HG03469 (cell line): ENCODE results near the gene IL22RA1.

Source experiments
- ATAC-seq: cut with Tn5 transposase; IDR thresholded peaks from one replicate; pipeline ENCODE4 v1.9.1; 2021; ENCODE audit warnings: mild to moderate bottlenecking, moderate library complexity, moderate number of reproducible peaks; ENCODE audit not compliant: unreplicated experiment

The IL22RA1 gene

DNA sequence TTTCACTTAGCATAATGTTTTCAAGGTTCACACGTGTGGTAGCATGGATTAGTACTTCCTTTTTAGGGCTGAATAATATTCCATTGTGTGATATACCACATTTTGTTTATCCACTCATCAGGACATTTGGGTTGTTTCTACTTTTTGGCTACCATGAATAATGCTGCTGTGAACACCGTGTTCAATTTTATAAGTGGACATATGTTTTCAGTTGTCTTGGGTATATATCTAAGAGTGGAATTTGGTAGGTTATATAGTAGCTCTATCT is 3.8 kb downstream of the IL22RA1 start:
- ATAC-seq: no peak

DNA sequence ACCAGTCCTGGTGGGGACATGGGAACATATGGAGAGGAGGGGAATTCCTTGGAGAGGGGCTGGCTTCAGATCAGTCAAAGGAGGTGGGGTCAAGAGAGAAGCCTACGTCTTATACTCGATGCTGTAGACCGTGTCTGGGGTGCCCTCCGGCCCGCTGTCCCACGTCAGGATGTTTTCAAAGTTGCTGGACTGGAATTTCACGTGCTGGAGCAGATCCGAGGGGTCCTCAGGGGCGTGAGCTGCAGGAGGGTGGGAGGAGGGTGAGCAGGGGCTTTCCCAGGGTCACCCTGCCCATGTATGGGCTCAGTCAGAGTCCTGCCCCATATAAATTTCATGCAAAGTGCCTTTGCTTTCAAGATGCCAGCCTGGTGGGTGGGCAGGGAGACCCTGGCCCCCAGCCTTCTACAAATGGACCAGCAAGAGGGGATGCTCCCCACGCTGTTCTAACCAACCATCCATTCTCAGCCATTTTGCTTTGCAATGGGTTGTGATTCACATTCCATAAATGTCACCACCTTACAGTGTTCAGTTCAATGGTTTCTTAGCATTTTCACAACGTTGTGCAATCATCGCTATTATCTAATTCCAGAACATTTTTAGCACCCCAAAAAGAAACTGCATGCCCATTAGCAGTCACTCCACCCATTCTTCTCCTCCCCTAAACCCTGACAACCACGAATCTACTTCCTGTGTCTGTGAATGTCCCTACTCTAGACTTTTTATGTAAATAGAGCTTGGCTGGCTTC is 4.3 kb downstream of the IL22RA1 start:
- ATAC-seq: no peak

DNA sequence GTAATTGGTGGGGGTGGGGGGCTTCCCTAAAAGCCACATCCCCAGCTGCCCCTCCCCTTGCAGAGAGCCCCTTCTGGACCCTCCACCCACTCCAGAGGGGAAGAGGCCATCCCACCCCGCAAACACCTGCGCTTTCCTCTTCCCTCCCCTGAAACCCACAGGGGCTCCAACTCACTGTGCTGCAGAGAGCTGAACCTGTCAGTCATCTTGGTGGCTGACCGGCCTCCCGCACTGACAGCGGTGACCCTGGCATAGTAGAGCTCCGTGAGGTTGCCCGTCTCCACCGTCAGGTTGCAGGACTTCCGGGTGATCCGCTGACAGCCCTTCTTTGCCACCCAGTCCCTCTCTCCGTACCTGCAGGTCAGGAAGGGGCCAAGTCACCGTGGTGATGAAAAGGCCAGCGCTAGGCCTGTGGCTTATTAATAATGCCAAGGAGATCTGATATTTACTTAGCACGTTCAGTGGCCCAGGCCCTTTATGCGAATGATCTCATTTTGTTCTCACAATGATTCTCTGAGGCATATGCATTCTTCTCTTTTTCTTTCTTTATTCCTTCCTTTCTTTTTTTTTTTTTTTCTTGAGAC is 5.9 kb downstream of the IL22RA1 start:
- ATAC-seq: no peak

DNA sequence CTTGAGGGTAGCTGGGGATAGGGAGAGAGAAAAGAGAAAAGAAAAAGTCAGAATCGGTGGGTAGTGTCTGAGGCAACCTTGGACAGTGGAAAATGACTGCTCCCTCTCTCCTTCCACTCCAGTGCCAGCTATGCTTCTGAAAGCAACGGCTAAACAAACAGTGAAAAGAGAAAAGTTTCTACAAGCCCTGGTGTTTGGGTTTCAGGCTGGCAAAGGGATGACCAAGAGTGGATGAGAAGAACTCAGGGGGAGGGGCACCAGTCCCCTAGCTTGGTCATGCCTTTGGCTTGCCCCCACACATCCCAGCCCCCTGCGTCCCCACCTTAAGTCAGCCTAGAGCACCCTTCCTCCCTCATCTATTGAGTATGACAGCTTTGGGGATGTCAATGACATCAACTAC is 8.6 kb downstream of the IL22RA1 start:
- no peak for ATAC-seq

DNA sequence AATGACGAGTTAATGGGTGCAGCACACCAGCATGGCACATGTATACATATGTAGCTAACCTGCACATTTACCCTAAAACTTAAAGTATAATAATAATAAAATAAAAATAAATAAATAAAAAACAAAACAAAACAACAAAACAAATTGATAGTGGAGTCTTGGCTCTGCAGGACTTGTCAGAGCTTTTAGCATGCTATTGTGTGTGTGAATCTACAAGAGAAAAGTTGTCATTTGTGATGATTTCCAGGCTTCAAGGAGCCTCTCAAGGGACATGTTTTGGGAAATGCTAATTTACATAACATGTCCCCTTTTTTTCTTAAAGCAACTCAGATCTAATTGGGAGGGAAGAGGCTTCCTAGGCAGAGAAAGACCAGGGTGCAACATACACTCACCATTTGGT is 9.1 kb downstream of the IL22RA1 start:
- no peak for ATAC-seq

DNA sequence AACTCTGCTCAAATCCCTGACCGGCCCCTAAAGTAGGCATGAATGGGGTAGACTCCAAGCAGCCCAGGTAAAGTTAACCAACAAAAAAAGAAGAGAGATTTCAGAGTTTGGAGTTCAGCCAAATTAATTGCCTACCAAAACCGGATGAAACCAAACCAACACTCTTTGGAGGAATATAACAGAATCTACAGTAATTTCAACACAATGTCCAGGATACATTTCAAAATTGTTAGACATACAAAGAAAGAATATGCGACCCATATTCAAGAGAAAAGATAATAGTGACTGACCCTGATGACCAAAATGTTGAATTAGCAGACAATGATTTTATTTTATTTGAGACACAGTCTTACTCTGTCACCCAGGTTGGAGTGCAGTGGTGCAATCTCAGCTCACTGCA is 12.6 kb downstream of the IL22RA1 start:
- ATAC-seq: no peak

DNA sequence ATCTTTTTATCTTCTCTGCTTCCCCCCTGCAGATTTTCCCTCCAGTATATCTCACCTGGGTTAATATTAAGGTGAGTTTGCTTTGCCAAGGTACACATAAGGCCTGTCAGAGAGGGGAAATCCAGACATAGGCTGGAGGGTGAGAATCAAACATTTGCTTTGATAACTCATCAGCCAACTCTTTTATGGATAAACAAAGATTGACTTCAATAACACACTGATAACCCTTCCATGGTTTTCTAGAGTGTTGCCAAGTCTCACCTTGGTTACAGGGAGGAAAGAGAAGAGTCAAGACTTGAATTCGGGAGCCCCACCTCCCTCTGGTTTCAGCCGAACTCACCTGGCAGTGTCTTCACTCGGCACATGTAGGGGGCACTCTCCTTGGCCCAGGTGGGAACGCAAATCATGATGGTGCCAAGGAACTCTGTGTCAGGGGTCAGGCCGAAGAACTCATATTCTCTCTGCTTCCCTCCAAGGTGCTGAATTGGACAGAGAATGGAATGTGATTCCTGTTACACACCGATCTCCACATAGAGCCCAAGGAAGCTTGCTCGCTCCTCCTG is 15.1 kb downstream of the IL22RA1 start:
- ATAC-seq: no peak

DNA sequence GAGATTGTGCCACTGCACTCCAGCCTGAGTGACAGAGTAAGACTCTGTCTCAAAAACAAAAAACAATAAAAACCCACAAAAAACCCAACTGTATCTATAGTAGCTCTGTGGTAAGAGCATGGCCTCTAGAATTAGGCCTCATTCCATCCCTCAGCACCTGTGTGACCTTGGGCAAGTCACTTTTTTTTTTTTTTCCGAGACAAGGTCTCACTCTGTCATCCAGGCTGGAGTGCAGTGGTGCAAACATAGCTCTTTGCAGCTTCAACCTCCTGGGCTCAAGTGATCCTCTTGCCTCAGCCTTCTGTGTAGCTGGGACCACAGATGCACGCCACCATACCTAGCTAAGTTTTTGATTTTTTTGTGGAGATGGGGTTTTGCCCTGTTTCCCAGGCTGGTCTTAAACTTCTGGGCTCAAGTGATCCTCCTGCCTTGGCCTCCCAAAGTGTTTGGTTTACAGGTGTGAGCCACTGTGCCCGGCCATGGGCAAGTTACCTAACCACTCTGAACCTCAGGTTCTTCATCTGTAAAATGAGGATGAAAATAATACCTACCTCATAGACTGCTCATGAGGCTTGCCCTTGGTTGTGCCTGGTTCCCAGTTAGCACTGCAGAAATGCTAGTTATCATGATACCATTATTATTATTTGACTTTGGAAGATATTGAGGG is 15.7 kb downstream of the IL22RA1 start:
- ATAC-seq: no peak

DNA sequence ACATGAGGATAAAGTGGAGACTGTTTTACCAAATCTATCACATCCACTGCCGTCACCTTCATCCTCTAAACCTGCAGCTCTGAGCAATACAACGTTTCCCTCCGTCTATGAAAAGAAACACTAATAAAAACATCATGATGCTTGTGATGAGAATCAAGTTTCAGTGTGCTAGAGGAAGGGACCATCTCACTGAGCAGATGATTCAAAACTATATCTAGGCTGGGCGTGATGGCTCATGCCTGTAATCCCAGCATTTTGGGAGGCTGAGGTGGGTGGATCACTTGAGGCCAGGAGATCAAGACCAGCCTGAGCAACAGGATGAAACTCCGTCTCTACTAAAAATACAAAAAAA is 16.3 kb downstream of the IL22RA1 start:
- ATAC-seq: no peak

DNA sequence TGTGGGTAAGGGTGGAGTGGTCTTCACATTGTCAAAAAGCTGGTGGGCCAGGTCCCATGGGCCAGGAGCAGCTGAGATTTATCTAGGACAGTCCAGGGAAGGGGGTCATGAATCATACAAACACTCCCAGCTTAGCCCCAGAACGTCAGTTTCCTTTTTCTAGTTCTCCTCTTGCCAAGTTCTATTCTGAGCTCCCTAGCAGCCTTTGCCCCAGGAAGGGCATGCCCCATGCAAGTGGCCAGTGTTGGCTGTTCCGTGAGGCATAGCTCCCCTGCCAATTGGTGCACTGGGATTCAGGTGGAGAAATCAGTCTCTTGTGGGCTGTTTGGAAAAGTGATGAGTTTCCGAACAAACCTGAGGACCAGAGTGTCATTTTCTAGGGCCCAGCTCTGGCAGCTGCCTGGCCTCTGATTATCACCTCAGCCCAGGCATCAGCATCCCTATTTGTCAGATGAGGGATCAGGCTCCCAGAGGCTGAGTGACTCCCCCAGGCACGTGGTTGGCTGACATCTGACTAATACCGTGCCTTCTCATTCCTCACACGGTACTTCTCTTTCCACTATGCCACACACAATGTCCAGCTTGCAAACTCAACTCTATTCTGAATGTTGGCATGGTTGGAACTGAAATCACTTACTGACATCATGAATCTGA is 16.8 kb downstream of the IL22RA1 start:
- ATAC-seq: no peak

DNA sequence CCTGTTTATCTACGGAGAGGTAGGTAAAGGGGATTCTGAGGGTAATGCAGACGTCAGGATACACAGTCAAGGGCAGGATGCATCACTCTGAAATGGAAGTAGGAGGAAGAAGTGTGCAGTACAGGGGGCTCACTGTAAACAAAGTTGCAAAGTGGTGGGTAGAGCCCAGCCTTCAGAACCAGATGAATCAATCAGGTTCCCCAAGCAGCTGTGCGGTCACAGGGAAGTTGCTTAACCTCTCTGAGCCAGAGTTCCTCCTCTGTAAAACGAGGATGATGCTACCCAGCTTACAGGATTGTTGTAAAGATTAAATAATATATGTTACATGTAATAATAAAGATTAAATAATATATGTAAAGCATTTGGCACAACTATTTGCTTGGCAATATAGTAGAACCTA is 17.5 kb downstream of the IL22RA1 start:
- ATAC-seq: no peak

DNA sequence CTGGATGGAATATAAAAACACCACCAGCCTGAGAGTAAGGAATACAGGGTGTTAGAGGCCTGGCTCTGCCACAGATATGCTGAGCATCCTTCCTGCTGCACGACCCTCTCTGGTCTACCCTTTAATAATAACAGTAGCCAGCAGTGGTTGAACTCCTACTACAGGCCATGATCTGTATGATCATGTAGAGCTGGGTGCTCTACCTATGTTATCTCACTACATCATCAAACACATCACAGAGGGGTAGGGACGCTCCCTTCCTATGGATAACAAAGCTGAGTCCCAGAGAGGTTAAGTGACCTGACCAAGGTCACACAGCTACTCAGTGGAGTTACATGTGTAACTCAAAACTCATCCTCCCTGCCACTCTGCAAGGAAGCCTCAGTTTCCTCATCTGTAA is 18.0 kb downstream of the IL22RA1 start:
- ATAC-seq: no peak

DNA sequence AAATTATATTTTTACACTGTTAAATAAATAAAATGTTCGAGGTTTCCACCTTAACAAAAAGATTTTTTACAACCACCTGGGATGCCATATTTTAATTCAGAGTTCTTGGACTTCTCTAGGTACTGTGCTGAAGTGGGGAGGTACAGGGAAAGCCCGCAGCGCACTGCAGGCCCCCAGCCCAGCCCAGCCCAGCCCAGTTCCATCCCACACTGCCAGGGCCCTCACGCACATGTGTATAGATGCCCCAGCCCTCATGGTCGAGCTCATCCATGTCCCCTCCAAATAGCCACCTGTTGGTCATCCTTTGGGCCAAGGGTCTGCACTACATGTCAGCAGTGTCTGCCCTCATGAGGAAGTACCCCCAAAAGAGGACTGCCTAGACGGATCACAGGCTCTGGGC is 19.3 kb downstream of the IL22RA1 start:
- ATAC-seq: no peak

DNA sequence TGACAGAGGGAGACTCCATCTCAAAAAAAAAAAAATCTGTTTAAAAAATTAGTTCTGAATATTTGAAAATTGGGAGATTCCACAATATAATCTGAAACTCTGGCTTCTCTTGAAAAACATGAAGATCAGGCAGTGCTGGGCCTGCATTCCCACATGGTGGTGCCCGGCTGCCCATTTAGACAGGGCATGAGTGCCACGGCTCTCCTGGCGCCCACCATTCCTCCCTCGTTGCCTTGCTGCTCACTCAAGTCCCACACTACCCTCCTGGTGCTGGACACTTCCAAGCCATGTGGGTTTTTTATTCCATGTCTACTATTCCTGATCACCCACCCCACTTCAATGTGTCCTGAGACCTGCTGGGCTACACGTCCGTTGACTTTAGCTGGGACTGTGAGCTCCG is 20.2 kb downstream of the IL22RA1 start:
- ATAC-seq: no peak

DNA sequence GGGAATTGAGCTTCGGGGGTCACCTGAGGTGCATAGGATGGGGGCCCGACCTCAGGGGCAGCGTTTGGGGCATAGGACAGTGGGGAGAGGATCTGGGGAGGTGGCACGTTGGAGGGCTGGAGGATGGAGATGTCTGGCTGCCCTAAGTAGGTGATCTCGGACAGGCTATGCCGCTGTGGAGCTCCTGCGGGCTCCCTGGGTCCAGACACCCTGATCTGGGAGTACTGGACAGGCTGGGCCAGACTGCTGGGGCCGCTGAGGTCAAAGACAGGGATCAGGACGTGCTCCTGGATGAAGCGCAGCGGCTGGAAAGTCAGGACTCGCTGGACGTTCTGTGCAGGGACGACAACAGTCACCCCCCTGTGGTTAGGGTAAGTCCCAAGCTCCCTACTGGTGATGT is 21.5 kb downstream of the IL22RA1 start:
- ATAC-seq: no peak

DNA sequence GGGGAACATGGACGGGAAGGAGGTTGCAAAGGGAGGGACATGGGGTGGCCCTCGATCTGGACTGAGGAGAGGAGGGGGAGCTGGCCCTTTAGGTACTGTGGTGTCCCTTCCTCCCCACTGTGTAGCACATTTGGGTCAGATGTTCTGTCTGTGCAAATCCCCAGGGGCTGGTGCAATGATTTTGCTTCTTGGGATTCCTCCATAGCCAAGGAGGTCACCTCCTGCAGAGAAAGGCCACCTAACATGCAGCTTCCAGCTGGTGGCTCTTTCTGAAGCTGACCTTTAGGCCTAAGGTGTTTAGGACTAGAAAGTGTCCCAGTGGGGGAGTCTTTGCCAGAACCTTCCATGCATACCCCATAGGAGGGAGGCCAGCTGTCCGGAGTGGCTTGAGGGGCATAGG is 22.0 kb downstream of the IL22RA1 start:
- no peak for ATAC-seq

DNA sequence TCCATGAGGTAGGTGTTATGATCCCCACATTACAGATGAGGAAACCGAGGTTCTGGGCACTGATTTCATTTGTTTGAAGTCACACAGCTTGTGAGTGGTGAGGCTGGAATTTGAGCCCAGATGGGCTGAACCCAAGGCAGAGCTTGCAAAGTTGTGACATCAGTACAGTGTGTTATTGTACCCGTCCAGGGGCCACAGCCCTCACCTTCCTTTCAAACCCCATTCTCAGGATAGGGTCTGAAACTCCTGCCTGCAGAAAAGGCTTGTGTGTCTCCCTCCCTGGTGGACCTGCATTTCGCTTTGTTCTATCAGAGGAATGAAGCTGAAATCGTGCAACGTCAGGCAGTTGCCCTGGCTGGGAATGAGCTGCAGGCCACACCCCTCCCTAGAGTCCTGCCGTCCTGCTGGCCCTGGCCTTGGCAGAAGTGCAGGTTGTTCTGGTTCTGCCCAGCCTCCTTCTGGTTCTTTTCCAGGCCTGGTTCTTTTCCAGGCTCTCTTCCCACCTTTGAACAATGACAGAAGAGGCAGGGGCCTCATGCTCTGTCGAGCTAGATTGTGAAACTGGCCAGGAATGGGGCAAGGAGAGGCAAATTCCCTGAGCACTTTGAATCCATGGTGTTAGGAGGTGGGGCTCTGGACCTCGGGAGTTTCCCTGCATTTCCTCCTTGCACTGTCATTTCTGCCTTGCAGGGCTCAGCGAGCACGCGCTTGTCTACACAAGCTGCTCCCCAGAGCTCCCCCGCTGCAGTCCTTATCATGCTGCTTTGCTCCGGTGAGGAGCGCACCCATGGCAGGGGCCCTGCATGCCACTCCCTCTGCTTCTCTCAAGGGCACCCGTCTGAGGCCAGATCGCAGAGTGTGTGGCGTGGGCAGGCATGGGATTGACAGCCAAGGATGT is 22.8 kb downstream of the IL22RA1 start:
- ATAC-seq: no peak

DNA sequence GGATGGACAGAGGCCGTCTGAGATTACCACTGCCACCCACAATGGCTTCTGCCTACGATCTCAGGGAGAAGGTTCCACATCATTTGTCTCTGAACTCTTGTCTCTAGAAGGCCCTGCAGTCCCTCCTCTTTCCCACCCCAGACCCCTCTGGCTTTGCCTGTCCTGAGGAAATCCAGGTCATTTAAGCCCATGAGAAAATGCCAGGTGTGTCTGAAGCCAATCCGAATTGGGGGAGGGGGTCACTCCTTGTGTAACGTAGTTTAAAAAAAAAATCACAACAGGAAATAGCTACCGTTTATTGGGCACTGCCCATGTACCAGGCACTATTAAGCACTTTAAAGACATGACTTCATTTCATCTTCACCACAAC is 23.5 kb downstream of the IL22RA1 start:
- ATAC-seq: no peak

DNA sequence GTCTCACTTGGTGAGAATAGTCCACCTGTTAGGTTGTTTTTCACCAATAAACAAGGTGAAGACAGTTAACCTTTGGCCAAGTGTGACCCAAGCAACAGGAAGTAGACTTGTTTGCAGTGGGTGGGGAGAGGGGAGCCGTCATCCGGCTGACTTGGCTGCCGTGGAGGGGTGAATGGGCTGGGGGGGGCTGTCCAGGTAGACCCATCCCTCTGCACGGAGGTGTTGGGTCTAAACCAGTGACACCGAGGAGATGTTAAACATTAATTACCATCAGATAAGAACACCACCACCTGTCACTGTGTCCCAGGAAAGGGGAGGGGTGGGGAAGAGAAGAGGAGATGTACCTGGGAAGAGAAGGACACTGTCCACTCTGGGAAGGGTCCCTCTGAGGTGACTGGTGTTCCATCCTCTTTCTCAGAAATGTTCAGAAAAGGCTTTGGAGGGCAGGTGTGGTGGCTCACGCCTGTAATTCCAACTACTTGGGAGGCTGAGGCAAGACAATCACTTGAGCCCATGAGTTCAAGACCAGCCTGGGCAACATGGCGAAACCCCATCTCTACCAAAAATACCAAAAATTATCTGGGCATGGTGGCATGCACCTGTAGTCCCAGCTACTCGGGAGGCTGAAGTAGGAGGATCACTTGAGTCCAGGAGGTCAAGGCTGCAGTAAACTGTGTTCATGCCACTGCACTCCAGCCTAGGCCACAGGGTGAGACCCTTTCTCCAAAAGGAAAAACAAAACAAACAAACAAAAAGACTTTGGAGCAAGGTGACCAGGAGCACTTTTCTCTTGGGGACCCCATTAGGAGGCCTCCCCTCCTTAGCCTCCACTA is 24.3 kb downstream of the IL22RA1 start:
- ATAC-seq: no peak
